H1 (cell line): ENCODE measurements around the gene ACOT2. TPM values are rescaled to one million over a fixed set of nuclear protein-coding genes. Genes with fewer than 3 reads are reported as not detected.

Experiments
- KDM4A ChIP-seq: IDR thresholded peaks from one replicate; pipeline ENCODE4 v1.7.1; 2012; ENCODE audit warnings: low read depth, mild to moderate bottlenecking, moderate library complexity, low read length, inconsistent platforms; ENCODE audit not compliant: severe bottlenecking
- polyA plus RNA-seq, 7 experiments: library from polyadenylated mRNA; depleted of rRNA in 3 of 7; stranded (reverse) in 5 of 7; unstranded in 2 of 7; fragments of >200 nt in 5 of 7; fragments of 200-250 nt in 2 of 7; gene quantifications; 1 replicate in 5 of 7; 2 replicates in 1 of 7; 4 replicates in 1 of 7; pipeline versions ENCODE4 v1.2.1 to v1.2.3, GENCODE V29; 2011 to 2013; ENCODE audit warnings: missing spikeins in 2 of 7, mixed read lengths in 2 of 7
- total RNA-seq: library from RNA; stranded (reverse); fragmentation: NEBNext Ultra II Directional; extraction: Animal tissue kit (Norgen Biotek cat#: 25700); gene quantifications from 2 replicates; pipeline ENCODE4 v1.2.1, GENCODE V29; 2021

ACOT2 gene
- total and polyA plus RNA-seq, 2 of the 8 experiments (the other 6 are each of a cell fraction or from before 2014, with no cell fraction given): 5.8 to 5.9 TPM

GRCh38 chr14:73537244-73538045, 31.6 kb upstream of the ACOT2 start (continued):
- peak; percentile 49 for TF ChIP-seq KDM4A
